CD14-positive monocyte (primary cell): ENCODE measurements around the gene CCDC159. TPM values are rescaled to one million over a fixed set of nuclear protein-coding genes. Genes with fewer than 3 reads are reported as not detected.

Source experiments
- DNase-seq, 3 donors: peaks; one replicate each; pipeline ENCODE4 v3.0.0-alpha.2; 2011 to 2022
- H2AFZ ChIP-seq: 2 replicates; pipeline ENCODE4 v1.6.0; 2012; ENCODE audit warnings: mild to moderate bottlenecking, low read depth, low read length, inconsistent platforms; ENCODE audit not compliant: insufficient read depth, poor library complexity, severe bottlenecking
- H3K27ac ChIP-seq, 2 donors: 1 replicate in 1 of 2; 2 replicates in 1 of 2; pipeline ENCODE4 v1.5.1; 2012 to 2013; ENCODE audit warnings: low read length in 2 of 2, control low read depth in 1 of 2, inconsistent platforms in 1 of 2, low read depth in 1 of 2, mild to moderate bottlenecking in 1 of 2
- H3K27me3 ChIP-seq, 2 donors: one replicate each; pipeline versions ENCODE4 v1.6.0 to v1.6.1; 2011 to 2013; ENCODE audit warnings: low read length in 2 of 2; ENCODE audit not compliant: control insufficient read depth in 2 of 2, insufficient read depth in 2 of 2
- H3K36me3 ChIP-seq, 2 donors: replicated peaks in 1 of 2; 1 replicate in 1 of 2; 2 replicates in 1 of 2; pipeline versions ENCODE4 v1.5.1 to v1.6.1; 2012 to 2013; ENCODE audit warnings: low read length in 2 of 2, control low read depth in 1 of 2, inconsistent platforms in 1 of 2, mild to moderate bottlenecking in 1 of 2; ENCODE audit not compliant: insufficient read depth in 2 of 2, control insufficient read depth in 1 of 2
- H3K4me1 ChIP-seq, 2 donors: 1 replicate in 1 of 2; 2 replicates in 1 of 2; pipeline versions ENCODE4 v1.5.1 to v1.6.1; 2012 to 2013; ENCODE audit warnings: low read length in 2 of 2, control low read depth in 1 of 2, inconsistent platforms in 1 of 2, mild to moderate bottlenecking in 1 of 2, moderate library complexity in 1 of 2; ENCODE audit not compliant: insufficient read depth in 2 of 2, control insufficient read depth in 1 of 2
- H3K4me2 ChIP-seq: replicated peaks from 2 replicates; pipeline ENCODE3; 2012; ENCODE audit warnings: low read length, moderate library complexity, mild to moderate bottlenecking; ENCODE audit not compliant: poor library complexity, severe bottlenecking; ENCODE audit errors: extremely low read depth
- H3K4me3 ChIP-seq, 3 experiments: fragments of 200-600 bp in 1 of 3; sonication (generic) in 1 of 3; replicated peaks in 1 of 3; 1 replicate in 2 of 3; 2 replicates in 1 of 3; pipeline ENCODE4 v1.5.1; 2011 to 2013; ENCODE audit warnings: low read length in 3 of 3, mild to moderate bottlenecking in 3 of 3, control low read depth in 2 of 3, low read depth in 2 of 3, inconsistent platforms in 1 of 3, moderate library complexity in 1 of 3
- H3K79me2 ChIP-seq: 2 replicates; pipeline ENCODE4 v1.6.0; 2012; ENCODE audit warnings: mild to moderate bottlenecking, control low read depth, inconsistent platforms, low read length, moderate library complexity; ENCODE audit not compliant: insufficient read depth
- H3K9ac ChIP-seq: 2 replicates; pipeline ENCODE4 v1.6.0; 2017; ENCODE audit warnings: low read length, mild to moderate bottlenecking; ENCODE audit not compliant: insufficient read depth, poor library complexity, severe bottlenecking
- H3K9me3 ChIP-seq, 2 donors: replicated peaks in 1 of 2; 1 replicate in 1 of 2; 2 replicates in 1 of 2; pipeline versions ENCODE4 v1.5.1 to v1.6.1; 2012 to 2013; ENCODE audit warnings: low read length in 2 of 2, control low read depth in 1 of 2; ENCODE audit not compliant: control insufficient read depth in 1 of 2, insufficient read depth in 1 of 2
- H4K20me1 ChIP-seq: 2 replicates; pipeline ENCODE4 v1.6.0; 2012; ENCODE audit warnings: mild to moderate bottlenecking, low read length, control low read depth, moderate library complexity; ENCODE audit not compliant: insufficient read depth
- H3K27ac Mint-ChIP-seq, 7 donors: one replicate each; pipeline ENCODE4 v1.8.0; 2020; ENCODE audit warnings: mild to moderate bottlenecking in 7 of 7, mixed read lengths in 7 of 7, moderate library complexity in 6 of 7, inconsistent platforms in 2 of 7
- H3K27me3 Mint-ChIP-seq, 3 donors: one replicate each; pipeline ENCODE4 v1.8.0; 2021 to 2022; ENCODE audit warnings: low read depth in 3 of 3, mild to moderate bottlenecking in 3 of 3, mixed read lengths in 3 of 3, moderate library complexity in 3 of 3, inconsistent platforms in 1 of 3
- H3K36me3 Mint-ChIP-seq, 2 donors: one replicate each; pipeline ENCODE4 v1.8.0; 2020; ENCODE audit warnings: mixed read lengths in 2 of 2, inconsistent platforms in 1 of 2, mild to moderate bottlenecking in 1 of 2
- H3K4me1 Mint-ChIP-seq: one replicate; pipeline ENCODE4 v1.8.0; 2020; ENCODE audit warnings: mild to moderate bottlenecking, mixed read lengths
- H3K4me3 Mint-ChIP-seq, 2 donors: one replicate each; pipeline ENCODE4 v1.8.0; 2020; ENCODE audit warnings: mild to moderate bottlenecking in 2 of 2, mixed read lengths in 2 of 2, moderate library complexity in 1 of 2
- H3K9me3 Mint-ChIP-seq, 7 donors: one replicate each; pipeline ENCODE4 v1.8.0; 2020 to 2022; ENCODE audit warnings: mixed read lengths in 7 of 7, mild to moderate bottlenecking in 6 of 7, moderate library complexity in 6 of 7, inconsistent platforms in 2 of 7
- CTCF ChIP-seq: fragments of 200-600 bp; IDR thresholded peaks from one replicate; pipeline ENCODE4 v1.8.0; 2022; ENCODE audit warnings: antibody characterized with exemption, mild to moderate bottlenecking
- WGBS: methylation state at CpG from one replicate; pipeline ENCODE4 v1.1.5; 2013; ENCODE audit warnings: missing lambda C conversion rate; ENCODE audit not compliant: insufficient coverage; 5-methylcytosine and 5-hydroxymethylcytosine counted together
- intact Hi-C, 2 donors: fragments of 100-400 bp; cut with micrococcal nuclease; formaldehyde crosslinking; loops; one replicate each; pipeline versions ENCODE4 v1.15.0 to v1.15.1; 2023
- polyA plus RNA-seq, 3 donors: library from polyadenylated mRNA; depleted of rRNA in 1 of 3; unstranded in 2 of 3; stranded (reverse) in 1 of 3; fragments of 300-500 nt in 2 of 3; fragments of >200 nt in 1 of 3; fragmentation: Illumina TruSeq in 2 of 3; gene quantifications; 1 replicate in 2 of 3; 2 replicates in 1 of 3; pipeline ENCODE4 v1.2.3, GENCODE V29; 2012 to 2021

Gene CCDC159
- polyA plus RNA-seq, 3 donors = 37.1 to 374 (median 38.3) TPM

GRCh38 chr19:11321191-11322126 is 24.9 kb upstream of the CCDC159 start:
- H2AFZ ChIP-seq = no peak overlapping the region
- TF ChIP-seq CTCF = no peak
- H3K36me3 ChIP-seq = peaks cover 10 to 14% of the 10 kb centered on the region in 2 donors
- H3K4me3 ChIP-seq = peak overlapping the region; percentile 36 to 77 (median 46)
- peaks cover 62% of the 10 kb centered on the region for H3K79me2 ChIP-seq
- Mint-ChIP-seq H3K4me1 (peaks cover 96% of the 10 kb centered on the region), H3K36me3 (peaks cover 11 to 49% of the 10 kb centered on the region in 2 donors), H3K4me3 (peak overlapping the region; percentile 89 to 91), H3K9me3 (peaks cover 0 to 5% (median 2%) of the 10 kb centered on the region in 7 donors), H3K27ac (peak overlapping the region; percentile 91 to 99 (median 99)), H3K27me3 (peaks cover 0 to 7% (median 0%) of the 10 kb centered on the region in 3 donors)
- intact Hi-C loops = loop anchor here in 1 of 2 donors (10.0 kb wide), 1 partner anchor 243 kb away; no protein-coding TSS in a partner anchor
- no peaks in the 10 kb centered on the region for H3K27me3 ChIP-seq
- peak overlapping the region; percentile 67 for H3K4me2 ChIP-seq
- peak; percentile 53 to 79 (median 62) for DNase-seq
- WGBS = 76% methylated on average over 4 of the region's 14 CpGs
- peaks cover 93 to 98% of the 10 kb centered on the region in 2 donors for H3K4me1 ChIP-seq
- H4K20me1 ChIP-seq = peaks cover 9% of the 10 kb centered on the region
- peak overlapping the region; percentile 94 to 97 for H3K27ac ChIP-seq
- H3K9ac ChIP-seq = peak overlapping the region; percentile 63
- no peaks in the 10 kb centered on the region for H3K9me3 ChIP-seq

GRCh38 chr19:11322269-11323024 is 23.9 kb upstream of the CCDC159 start:
- H3K27ac ChIP-seq = peak overlapping the region; percentile 94 to 97
- intact Hi-C loops = loop anchor here in 1 of 2 donors (10.0 kb wide), 1 partner anchor 242 kb away; no protein-coding TSS in a partner anchor
- no peaks in the 10 kb centered on the region for H3K27me3 ChIP-seq
- peak overlapping the region; percentile 91 to 99 (median 99) for H3K27ac Mint-ChIP-seq
- H3K4me3 Mint-ChIP-seq = peak overlapping the region; percentile 29 to 33
- H3K27me3 Mint-ChIP-seq = peaks cover 0 to 4% (median 0%) of the 10 kb centered on the region in 3 donors
- peaks cover 20 to 24% of the 10 kb centered on the region in 2 donors for H3K36me3 ChIP-seq
- peaks cover 0 to 5% (median 2%) of the 10 kb centered on the region in 7 donors for H3K9me3 Mint-ChIP-seq
- 74% methylated on average over 3 of the region's 7 CpGs for WGBS
- TF ChIP-seq CTCF = no peak
- H3K36me3 Mint-ChIP-seq = peaks cover 18 to 56% of the 10 kb centered on the region in 2 donors
- peaks cover 93% of the 10 kb centered on the region for H3K4me1 Mint-ChIP-seq
- H3K4me1 ChIP-seq = peaks cover 88 to 98% of the 10 kb centered on the region in 2 donors
- peaks cover 2% of the 10 kb centered on the region for H4K20me1 ChIP-seq
- peak overlapping the region; percentile 67 for H3K4me2 ChIP-seq
- peak overlapping the region; percentile 66 for H3K9ac ChIP-seq
- peak overlapping the region in 1 of 3 experiments; percentile 77 for H3K4me3 ChIP-seq
- peak; percentile 69 to 79 (median 73) for DNase-seq
- H3K9me3 ChIP-seq = no peaks in the 10 kb centered on the region
- H3K79me2 ChIP-seq = peaks cover 62% of the 10 kb centered on the region
- H2AFZ ChIP-seq = no peak overlapping the region
